ENCODE data around the gene POLR3B. TPM values are rescaled to one million over a fixed set of nuclear protein-coding genes. Genes with fewer than 3 reads are reported as not detected.

The POLR3B gene
- total RNA-seq: 16.5 TPM

DNA sequence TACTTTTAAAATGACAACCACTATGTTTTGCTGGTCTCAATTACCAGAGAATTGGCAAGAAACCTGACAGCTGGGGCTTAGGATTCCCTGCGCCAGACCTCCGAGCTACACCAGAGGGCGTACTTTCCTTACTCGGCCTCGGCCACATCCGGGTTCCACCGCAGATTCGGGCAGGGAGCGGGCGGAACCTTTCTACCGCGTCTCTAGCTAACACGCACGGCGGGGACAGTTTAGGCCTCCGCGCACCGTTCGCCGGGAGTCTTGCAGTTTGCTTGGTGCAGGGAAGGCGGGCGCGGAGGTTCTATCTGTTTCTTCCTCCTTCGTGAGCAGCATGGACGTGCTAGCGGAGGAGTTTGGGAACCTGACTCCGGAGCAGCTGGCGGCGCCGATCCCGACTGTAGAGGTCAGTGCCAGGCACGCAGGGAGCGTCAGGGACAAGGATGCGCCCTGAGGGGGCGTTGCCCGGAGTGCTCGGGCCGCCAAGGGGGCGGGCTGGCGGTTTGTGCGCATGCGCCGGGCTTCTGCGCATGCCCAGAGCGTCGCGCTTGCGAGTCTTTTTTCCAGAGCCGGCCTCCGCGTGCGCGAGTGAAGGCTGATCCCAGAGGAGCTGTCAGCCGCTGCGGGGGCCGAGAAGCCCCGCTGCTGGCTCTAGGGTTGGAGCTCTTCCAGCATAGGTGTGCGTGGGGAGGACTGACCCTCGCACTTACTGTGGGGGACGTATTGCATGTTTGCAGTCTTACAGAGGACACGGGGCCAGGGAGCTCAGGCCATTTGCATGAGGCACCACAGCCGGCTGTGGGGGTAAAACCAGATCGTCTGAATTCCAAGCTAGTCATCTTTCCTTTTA, at the start of gene POLR3B:
TSS of gene POLR3B (plus strand) at position 200 of the 847 bp plus-strand sequence. CDS start at position 332, 132 bp downstream.

Other genes with a start within 250 kb of the POLR3B start
- 27.2 TPM for gene NUAK1, start 218.8 kb upstream of the POLR3B start, total RNA-seq
- 135 TPM for gene CKAP4, start 109.7 kb upstream of the POLR3B start, total RNA-seq
- 68.3 TPM for gene TCP11L2, start 55.0 kb upstream of the POLR3B start, total RNA-seq
- gene RFX4, start 225.3 kb downstream of the POLR3B start, total RNA-seq: 0.11 TPM